PC-9 (cell line): ENCODE measurements around the gene UXS1. TPM values are rescaled to one million over a fixed set of nuclear protein-coding genes. Genes with fewer than 3 reads are reported as not detected.
A peak's percentile ranks its signal among the peaks of the same experiment; 100 is the strongest.

Experiments used
- BruUV-seq: library from RNA; stranded (reverse); fragments of 400-500 nt; replicated peaks from 2 replicates; lab custom pipeline; 2021; lab: Mats Ljungman, UMichigan
- CTCF ChIA-PET: fragments of 300-600 bp; sonication (Branson Sonifier 250); formaldehyde crosslinking; loops from one replicate; lab custom pipeline; 2022; ENCODE audit warnings: antibody characterized with exemption; lab: Charles Lee
- POLR2A ChIA-PET: fragments of 300-600 bp; sonication (Branson Sonifier 250); formaldehyde crosslinking; loops from one replicate; lab custom pipeline; 2022; ENCODE audit warnings: antibody characterized with exemption; ENCODE audit not compliant: unreplicated experiment; lab: Charles Lee
- DNase-seq, 2 experiments: peaks; one replicate each; pipeline versions ENCODE4 v3.0.0 to v3.0.0-alpha.2; 2015 to 2022; ENCODE audit warnings: mixed read lengths in 1 of 2
- H2AFZ ChIP-seq: fragments of 200-600 bp; sonication (generic); 2 replicates; pipeline ENCODE4 v1.8.1; 2017; ENCODE audit warnings: antibody characterized with exemption
- H3F3A ChIP-seq: fragments of 200-600 bp; sonication (generic); 2 replicates; pipeline ENCODE4 v1.8.1; 2017; ENCODE audit warnings: antibody characterized with exemption, mild to moderate bottlenecking, low read depth; ENCODE audit not compliant: insufficient read depth
- H3K27ac ChIP-seq: fragments of 200-600 bp; sonication (generic); 2 replicates; pipeline ENCODE4 v1.6.1; 2016; ENCODE audit warnings: mixed run types
- H3K27me3 ChIP-seq: fragments of 200-600 bp; sonication (generic); 2 replicates; pipeline ENCODE4 v1.6.1; 2016; ENCODE audit warnings: low read depth, mixed run types; ENCODE audit not compliant: insufficient read depth
- H3K36me3 ChIP-seq: fragments of 200-600 bp; sonication (generic); 2 replicates; pipeline ENCODE4 v1.6.1; 2016; ENCODE audit warnings: low read depth, mixed run types
- H3K4me1 ChIP-seq: fragments of 200-600 bp; sonication (generic); replicated peaks from 2 replicates; pipeline ENCODE4 v1.6.1; 2016; ENCODE audit warnings: mixed run types; ENCODE audit not compliant: insufficient read depth
- H3K4me2 ChIP-seq: fragments of 200-600 bp; sonication (generic); 2 replicates; pipeline ENCODE4 v1.6.1; 2017; ENCODE audit warnings: mixed run types
- H3K4me3 ChIP-seq: fragments of 200-600 bp; sonication (generic); 2 replicates; pipeline ENCODE4 v1.6.1; 2016; ENCODE audit warnings: mixed run types
- H3K79me2 ChIP-seq: fragments of 200-600 bp; sonication (generic); 2 replicates; pipeline ENCODE4 v1.6.1; 2017; ENCODE audit warnings: low read depth, mixed run types
- H3K9me2 ChIP-seq: fragments of 200-600 bp; sonication (generic); 2 replicates; pipeline ENCODE4 v1.8.1; 2017; ENCODE audit warnings: mild to moderate bottlenecking; ENCODE audit not compliant: insufficient read depth
- H3K9me3 ChIP-seq: fragments of 200-600 bp; sonication (generic); 2 replicates; pipeline ENCODE4 v1.8.1; 2016; ENCODE audit warnings: low read depth; ENCODE audit not compliant: insufficient read depth
- H4K20me1 ChIP-seq: fragments of 200-600 bp; sonication (generic); 2 replicates; pipeline ENCODE4 v1.8.1; 2017; ENCODE audit not compliant: insufficient read depth
- CTCF ChIP-seq: fragments of 200-600 bp; sonication (generic); conservative IDR thresholded peaks from 2 replicates; pipeline ENCODE4 v1.6.1; 2017; ENCODE audit warnings: mixed run types, antibody characterized with exemption, mild to moderate bottlenecking, moderate library complexity
- EZH2 ChIP-seq: fragments of 200-600 bp; sonication (generic); IDR thresholded peaks from 2 replicates; pipeline ENCODE4 v1.8.0; 2017; ENCODE audit warnings: antibody characterized with exemption, low read depth
- intact Hi-C: fragments of 100-400 bp; cut with micrococcal nuclease; formaldehyde crosslinking; loops from one replicate; pipeline ENCODE4 v1.10.0; 2022; ENCODE audit not compliant: unreplicated experiment
- total RNA-seq: library from RNA; stranded (reverse); gene quantifications from 2 replicates; pipeline ENCODE4 v1.2.3, GENCODE V29; 2021

Gene UXS1
- total RNA-seq, 1 experiment from 2014 or later: 65.6 TPM

DNA sequence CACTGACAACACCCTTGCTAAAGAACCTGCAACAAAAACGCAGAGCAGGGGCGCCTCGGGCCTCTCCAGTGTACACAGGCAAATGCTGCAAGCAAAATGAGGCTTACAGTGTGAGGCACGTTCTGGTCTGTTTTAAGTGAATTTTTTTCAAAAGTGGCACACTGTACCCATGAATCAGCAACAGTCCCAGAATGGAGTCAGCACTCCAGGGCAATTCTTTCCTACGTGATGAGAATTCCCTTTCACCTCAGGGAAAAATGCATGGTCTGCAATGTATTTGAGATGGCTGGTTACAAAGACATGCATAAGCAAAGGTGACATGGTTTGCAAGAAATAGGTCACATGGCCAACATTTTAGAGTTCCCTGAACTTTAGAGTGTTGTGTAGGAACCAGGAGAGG is 94.4 kb downstream of the UXS1 start:
- H3K9me2 ChIP-seq: no peaks in the 10 kb centered on the region
- H3K4me1 ChIP-seq: no peaks in the 10 kb centered on the region
- intact Hi-C loops: loop anchor here (5.0 to 10.0 kb wide), 2 partner anchors 483 to 755 kb away; no protein-coding TSS in a partner anchor
- no peaks in the 10 kb centered on the region for H3K9me3 ChIP-seq
- H3F3A ChIP-seq: no peaks in the 10 kb centered on the region
- ChIA-PET POLR2A (no interaction called here), CTCF (no interaction called here)
- BruUV-seq: no TSS peak
- no peak for DNase-seq
- no peaks in the 10 kb centered on the region for H3K36me3 ChIP-seq
- no peaks in the 10 kb centered on the region for H3K27me3 ChIP-seq
- H3K4me3 ChIP-seq: no peak overlapping the region
- TF ChIP-seq CTCF (no peak), EZH2 (no peak)
- H3K79me2 ChIP-seq: no peaks in the 10 kb centered on the region
- H4K20me1 ChIP-seq: no peaks in the 10 kb centered on the region
- H3K27ac ChIP-seq: no peak overlapping the region
- no peak overlapping the region for H2AFZ ChIP-seq
- no peak overlapping the region for H3K4me2 ChIP-seq

- no peak overlapping the region for H3K4me3 ChIP-seq
- no TSS peak for BruUV-seq
- intact Hi-C loops: no loop called here
- H3K36me3 ChIP-seq: no peaks in the 10 kb centered on the region
- no peak overlapping the region for H3K27ac ChIP-seq
- no peaks in the 10 kb centered on the region for H3K9me2 ChIP-seq
- CTCF ChIA-PET: no interaction called here
- H3K9me3 ChIP-seq: no peaks in the 10 kb centered on the region
- no peak overlapping the region for H3K4me2 ChIP-seq
- H3K79me2 ChIP-seq: no peaks in the 10 kb centered on the region
- H3K4me1 ChIP-seq: no peaks in the 10 kb centered on the region
- POLR2A ChIA-PET: no interaction called here
- no peaks in the 10 kb centered on the region for H3K27me3 ChIP-seq
- DNase-seq: no peak
- no peaks in the 10 kb centered on the region for H3F3A ChIP-seq
- TF ChIP-seq CTCF (no peak), EZH2 (no peak)
- no peak overlapping the region for H2AFZ ChIP-seq
- no peaks in the 10 kb centered on the region for H4K20me1 ChIP-seq
Observed at GRCh38 chr2:106098664-106099063, 95.4 kb downstream of the UXS1 start.

DNA sequence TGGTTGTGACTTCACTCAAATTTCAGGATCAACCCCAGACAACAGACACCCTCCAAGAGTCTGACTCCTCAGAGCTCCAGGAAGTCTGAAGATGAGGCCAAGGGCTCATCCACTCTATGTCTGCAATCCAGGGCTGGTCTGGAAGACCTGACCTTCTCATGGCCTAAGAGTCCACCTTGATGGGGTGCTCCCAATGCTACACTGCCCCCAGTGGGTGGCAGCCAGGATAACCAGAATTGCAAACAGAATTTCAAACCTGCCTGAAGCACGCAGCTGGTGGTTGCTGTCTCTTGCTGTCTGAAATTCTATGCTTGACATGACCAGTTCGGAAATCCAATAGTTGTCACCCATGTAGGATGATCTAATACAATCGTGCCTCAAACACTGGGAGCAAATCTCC is 96.0 kb downstream of the UXS1 start:
- intact Hi-C loops: no loop called here
- Histone ChIP-seq H2AFZ (no peak overlapping the region), H3K27ac (no peak overlapping the region), H3K4me2 (no peak overlapping the region), H3K27me3 (no peaks in the 10 kb centered on the region), H4K20me1 (no peaks in the 10 kb centered on the region), H3K79me2 (no peaks in the 10 kb centered on the region), H3F3A (no peaks in the 10 kb centered on the region), H3K9me2 (no peaks in the 10 kb centered on the region), H3K4me1 (no peaks in the 10 kb centered on the region), H3K9me3 (no peaks in the 10 kb centered on the region), H3K4me3 (no peak overlapping the region), H3K36me3 (no peaks in the 10 kb centered on the region)
- CTCF ChIA-PET: no interaction called here
- BruUV-seq: no TSS peak
- no peak for DNase-seq
- no peak for TF ChIP-seq EZH2
- peak; percentile 45; the same call in 1 of the 2 replicates for TF ChIP-seq CTCF
- POLR2A ChIA-PET: no interaction called here
